HG03571 (cell line): ENCODE results near the gene SLC17A1.
"Not testable (repeated sequence)": the region's sequence is repeated elsewhere in the genome, so short reads cannot be mapped to it uniquely, and the experiment has no call there.

ENCODE experiments used
- ATAC-seq: cut with Tn5 transposase; IDR thresholded peaks from one replicate; pipeline ENCODE4 v1.9.1; 2021; ENCODE audit not compliant: unreplicated experiment

SLC17A1 gene

GRCh38 chr6:25764611-25765010 lies 67.2 kb downstream of the SLC17A1 start:
- no peak for ATAC-seq

GRCh38 chr6:25757936-25758642 lies 73.8 kb downstream of the SLC17A1 start:
- ATAC-seq = no peak

GRCh38 chr6:25756382-25757363 lies 75.2 kb downstream of the SLC17A1 start:
- no peak for ATAC-seq

- ATAC-seq = no peak
Observed at GRCh38 chr6:25755483-25755882, 76.4 kb downstream of the SLC17A1 start.

- no peak for ATAC-seq
Observed at GRCh38 chr6:25754535-25754934, 77.3 kb downstream of the SLC17A1 start, which contains the start of gene SLC17A4. Gene SLC17A4, plus strand, starts transcription at chr6:25754742. Its CDS starts 7,221 bp downstream, at chr6:25761963.

- no peak for ATAC-seq
Observed at GRCh38 chr6:25753079-25753478, 78.8 kb downstream of the SLC17A1 start.

GRCh38 chr6:25750906-25751305 lies 80.9 kb downstream of the SLC17A1 start:
- no peak for ATAC-seq

GRCh38 chr6:25749837-25750236 lies 82.0 kb downstream of the SLC17A1 start:
- ATAC-seq = no peak

- not testable (repeated sequence) for ATAC-seq
Observed at GRCh38 chr6:25748601-25749517, 83.0 kb downstream of the SLC17A1 start.

GRCh38 chr6:25748049-25748448 lies 83.8 kb downstream of the SLC17A1 start:
- ATAC-seq = no peak

- no peak for ATAC-seq
Observed at GRCh38 chr6:25747477-25747876, 84.4 kb downstream of the SLC17A1 start.

GRCh38 chr6:25746968-25747367 lies 84.9 kb downstream of the SLC17A1 start:
- ATAC-seq = no peak

GRCh38 chr6:25745836-25746235 lies 86.0 kb downstream of the SLC17A1 start:
- ATAC-seq = no peak

GRCh38 chr6:25743868-25744267 lies 88.0 kb downstream of the SLC17A1 start:
- ATAC-seq = no peak

- no peak for ATAC-seq
Observed at GRCh38 chr6:25735261-25735660, 96.6 kb downstream of the SLC17A1 start.
